DND-41 (cell line): ENCODE results near the gene GAST.
"Not testable (repeated sequence)": the region's sequence is repeated elsewhere in the genome, so short reads cannot be mapped to it uniquely, and the experiment has no call there.

ENCODE experiments used
- ATAC-seq: fragments of 200-7000 bp; cut with Tn5 transposase; 3 replicates; pipeline ENCODE4 v1.9.1; 2021; ENCODE audit warnings: low read depth; ENCODE audit not compliant: insufficient read depth
- DNase-seq: peaks from one replicate; pipeline ENCODE4 v3.0.0-alpha.2; 2020
- H2AFZ ChIP-seq: 2 replicates; pipeline ENCODE4 v1.6.0; 2012; ENCODE audit warnings: low read depth, low read length
- H3K27ac ChIP-seq: 2 replicates; pipeline ENCODE4 v1.5.1; 2012; ENCODE audit warnings: low read length, inconsistent platforms
- H3K27me3 ChIP-seq: fragments of 200-600 bp; sonication (generic); 2 replicates; pipeline ENCODE4 v1.6.0; 2012; ENCODE audit warnings: low read length, mild to moderate bottlenecking, inconsistent platforms; ENCODE audit not compliant: insufficient read depth, poor library complexity
- H3K36me3 ChIP-seq: 2 replicates; pipeline ENCODE4 v1.5.1; 2012; ENCODE audit warnings: low read length, inconsistent platforms; ENCODE audit not compliant: insufficient read depth
- H3K4me1 ChIP-seq: 2 replicates; pipeline ENCODE4 v1.5.1; 2012; ENCODE audit warnings: mild to moderate bottlenecking, low read length; ENCODE audit not compliant: insufficient read depth
- H3K4me2 ChIP-seq: 2 replicates; pipeline ENCODE4 v1.6.0; 2012; ENCODE audit warnings: mild to moderate bottlenecking, moderate library complexity, low read length, inconsistent platforms; ENCODE audit not compliant: insufficient read depth
- H3K4me3 ChIP-seq, 2 experiments: fragments of 200-600 bp in 1 of 2; shearing (Covaris generic) in 1 of 2; 2 replicates each; pipeline ENCODE4 v1.5.1; 2012 to 2016; ENCODE audit warnings: inconsistent platforms in 2 of 2, low read length in 2 of 2, mild to moderate bottlenecking in 2 of 2, low read depth in 1 of 2, moderate library complexity in 1 of 2
- H3K79me2 ChIP-seq: 2 replicates; pipeline ENCODE4 v1.6.0; 2012; ENCODE audit warnings: low read length, inconsistent platforms; ENCODE audit not compliant: insufficient read depth
- H3K9ac ChIP-seq: 2 replicates; pipeline ENCODE4 v1.6.0; 2012; ENCODE audit warnings: low read depth, mild to moderate bottlenecking, inconsistent platforms, low read length, moderate library complexity
- H3K9me3 ChIP-seq: 2 replicates; pipeline ENCODE4 v1.5.1; 2012; ENCODE audit warnings: low read length, moderate library complexity, mild to moderate bottlenecking, inconsistent platforms; ENCODE audit not compliant: insufficient read depth, severe bottlenecking
- H4K20me1 ChIP-seq: 2 replicates; pipeline ENCODE4 v1.6.0; 2012; ENCODE audit warnings: low read length; ENCODE audit not compliant: insufficient read depth
- EZH2 ChIP-seq: IDR thresholded peaks from 3 replicates; pipeline ENCODE4 v1.6.1; 2012; ENCODE audit warnings: borderline replicate concordance, low read depth, mild to moderate bottlenecking, moderate library complexity, low read length, inconsistent platforms; ENCODE audit not compliant: severe bottlenecking
- TF ChIP-seq, protein P1 (sequence below): IDR thresholded peaks from 2 replicates; pipeline ENCODE4 v1.5.1; 2012; ENCODE audit warnings: borderline replicate concordance, low read length, moderate library complexity, mild to moderate bottlenecking; ENCODE audit not compliant: poor library complexity, severe bottlenecking; ENCODE audit errors: extremely low read depth

The GAST gene

GRCh38 chr17:41666708-41667279 is 45.3 kb upstream of the GAST start:
- DNase-seq (peak; percentile 86), ATAC-seq (peak; percentile 71)
- Histone ChIP-seq H3K9me3 (no peaks in the 10 kb centered on the region), H3K79me2 (no peaks in the 10 kb centered on the region), H3K4me1 (peaks cover 26% of the 10 kb centered on the region), H3K36me3 (no peaks in the 10 kb centered on the region), H3K27ac (peak overlapping the region; percentile 75), H2AFZ (peak overlapping the region; percentile 93), H3K9ac (peak overlapping the region; percentile 54), H3K27me3 (peaks cover 5% of the 10 kb centered on the region), H3K4me3 (peak overlapping the region; percentile 4 to 55; a peak in 3 of 4 replicates), H3K4me2 (peak overlapping the region; percentile 83), H4K20me1 (no peaks in the 10 kb centered on the region)
- no peak for TF ChIP-seq EZH2
- TF ChIP-seq, protein P1, sequence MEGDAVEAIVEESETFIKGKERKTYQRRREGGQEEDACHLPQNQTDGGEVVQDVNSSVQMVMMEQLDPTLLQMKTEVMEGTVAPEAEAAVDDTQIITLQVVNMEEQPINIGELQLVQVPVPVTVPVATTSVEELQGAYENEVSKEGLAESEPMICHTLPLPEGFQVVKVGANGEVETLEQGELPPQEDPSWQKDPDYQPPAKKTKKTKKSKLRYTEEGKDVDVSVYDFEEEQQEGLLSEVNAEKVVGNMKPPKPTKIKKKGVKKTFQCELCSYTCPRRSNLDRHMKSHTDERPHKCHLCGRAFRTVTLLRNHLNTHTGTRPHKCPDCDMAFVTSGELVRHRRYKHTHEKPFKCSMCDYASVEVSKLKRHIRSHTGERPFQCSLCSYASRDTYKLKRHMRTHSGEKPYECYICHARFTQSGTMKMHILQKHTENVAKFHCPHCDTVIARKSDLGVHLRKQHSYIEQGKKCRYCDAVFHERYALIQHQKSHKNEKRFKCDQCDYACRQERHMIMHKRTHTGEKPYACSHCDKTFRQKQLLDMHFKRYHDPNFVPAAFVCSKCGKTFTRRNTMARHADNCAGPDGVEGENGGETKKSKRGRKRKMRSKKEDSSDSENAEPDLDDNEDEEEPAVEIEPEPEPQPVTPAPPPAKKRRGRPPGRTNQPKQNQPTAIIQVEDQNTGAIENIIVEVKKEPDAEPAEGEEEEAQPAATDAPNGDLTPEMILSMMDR, result peak; percentile 98

- H3K4me1 ChIP-seq, result peaks cover 26% of the 10 kb centered on the region
- DNase-seq, result no peak
- no peak overlapping the region for H3K27ac ChIP-seq
- H4K20me1 ChIP-seq, result no peaks in the 10 kb centered on the region
- TF ChIP-seq EZH2, result no peak
- TF ChIP-seq, protein P1, result no peak
- H3K9me3 ChIP-seq, result no peaks in the 10 kb centered on the region
- H3K4me2 ChIP-seq, result peak overlapping the region; percentile 83
- peak overlapping the region; percentile 93 for H2AFZ ChIP-seq
- H3K4me3 ChIP-seq, result peak overlapping the region in 1 of 2 experiments; percentile 55; a peak in 2 of 4 replicates
- ATAC-seq, result no peak
- H3K9ac ChIP-seq, result peak overlapping the region; percentile 54; the same call in 1 of the 2 replicates
- no peaks in the 10 kb centered on the region for H3K36me3 ChIP-seq
- H3K27me3 ChIP-seq, result peaks cover 5% of the 10 kb centered on the region
- H3K79me2 ChIP-seq, result no peaks in the 10 kb centered on the region
These were observed 44.7 kb upstream of the GAST start for GRCh38 chr17:41667280-41668041.

DNA sequence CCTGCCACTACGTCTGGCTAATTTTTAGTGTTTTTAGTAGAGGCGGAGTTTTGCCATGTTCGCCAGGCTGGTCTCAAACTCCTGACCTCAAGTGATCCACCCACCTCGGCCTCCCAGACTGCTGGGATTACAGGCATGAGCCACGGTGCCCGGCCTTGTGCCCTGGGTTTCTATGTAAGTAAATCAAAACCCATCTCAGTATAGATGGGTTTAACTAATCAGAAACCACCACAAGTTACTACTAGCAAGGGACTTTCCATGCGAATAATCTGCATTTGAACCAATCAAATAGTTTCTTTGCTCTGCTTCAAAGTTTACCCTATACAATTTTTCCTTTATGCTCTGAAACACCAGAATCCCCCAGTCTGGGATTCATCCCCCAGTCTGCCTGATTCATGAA is 40.0 kb upstream of the GAST start:
- no peak overlapping the region for H3K9ac ChIP-seq
- H3K9me3 ChIP-seq, result no peaks in the 10 kb centered on the region
- TF ChIP-seq, protein P1, result no peak
- no peak for TF ChIP-seq EZH2
- no peak overlapping the region for H3K4me2 ChIP-seq
- H3K36me3 ChIP-seq, result no peaks in the 10 kb centered on the region
- H2AFZ ChIP-seq, result no peak overlapping the region
- no peaks in the 10 kb centered on the region for H3K27me3 ChIP-seq
- H3K27ac ChIP-seq, result no peak overlapping the region
- no peaks in the 10 kb centered on the region for H4K20me1 ChIP-seq
- no peak overlapping the region for H3K4me3 ChIP-seq
- ATAC-seq (no peak), DNase-seq (no peak)
- no peaks in the 10 kb centered on the region for H3K79me2 ChIP-seq
- peaks cover 9% of the 10 kb centered on the region for H3K4me1 ChIP-seq

- not testable (repeated sequence) for H2AFZ ChIP-seq, H3K36me3 ChIP-seq, ATAC-seq, H3K79me2 ChIP-seq, H3K4me2 ChIP-seq, DNase-seq, H3K9ac ChIP-seq, H3K27ac ChIP-seq, H3K9me3 ChIP-seq, H3K27me3 ChIP-seq, H3K4me3 ChIP-seq, H4K20me1 ChIP-seq
- peaks cover 25% of the 10 kb centered on the region for H3K4me1 ChIP-seq
These were observed 36.7 kb upstream of the GAST start for GRCh38 chr17:41675157-41676057.
